Umbilical cord (tissue), 2 donors: ENCODE results near the gene PPIA. TPM values are rescaled to one million over a fixed set of nuclear protein-coding genes. Genes with fewer than 3 reads are reported as not detected.
"Not testable (repeated sequence)": the region's sequence is repeated elsewhere in the genome, so short reads cannot be mapped to it uniquely, and the experiment has no call there.

ENCODE experiments used
- DNase-seq: peaks from one replicate; pipeline ENCODE4 v3.0.0-alpha.2; 2015; ENCODE audit warnings: low spot score
- total RNA-seq: library from RNA; depleted of rRNA; stranded (reverse); fragments of >200 nt; gene quantifications from one replicate; pipeline ENCODE4 v1.2.3, GENCODE V29; 2014; ENCODE audit warnings: low replicate concordance; ENCODE audit not compliant: insufficient read depth

The PPIA gene
- total RNA-seq, 1 donor from 2014 or later = 1,749 TPM

DNA sequence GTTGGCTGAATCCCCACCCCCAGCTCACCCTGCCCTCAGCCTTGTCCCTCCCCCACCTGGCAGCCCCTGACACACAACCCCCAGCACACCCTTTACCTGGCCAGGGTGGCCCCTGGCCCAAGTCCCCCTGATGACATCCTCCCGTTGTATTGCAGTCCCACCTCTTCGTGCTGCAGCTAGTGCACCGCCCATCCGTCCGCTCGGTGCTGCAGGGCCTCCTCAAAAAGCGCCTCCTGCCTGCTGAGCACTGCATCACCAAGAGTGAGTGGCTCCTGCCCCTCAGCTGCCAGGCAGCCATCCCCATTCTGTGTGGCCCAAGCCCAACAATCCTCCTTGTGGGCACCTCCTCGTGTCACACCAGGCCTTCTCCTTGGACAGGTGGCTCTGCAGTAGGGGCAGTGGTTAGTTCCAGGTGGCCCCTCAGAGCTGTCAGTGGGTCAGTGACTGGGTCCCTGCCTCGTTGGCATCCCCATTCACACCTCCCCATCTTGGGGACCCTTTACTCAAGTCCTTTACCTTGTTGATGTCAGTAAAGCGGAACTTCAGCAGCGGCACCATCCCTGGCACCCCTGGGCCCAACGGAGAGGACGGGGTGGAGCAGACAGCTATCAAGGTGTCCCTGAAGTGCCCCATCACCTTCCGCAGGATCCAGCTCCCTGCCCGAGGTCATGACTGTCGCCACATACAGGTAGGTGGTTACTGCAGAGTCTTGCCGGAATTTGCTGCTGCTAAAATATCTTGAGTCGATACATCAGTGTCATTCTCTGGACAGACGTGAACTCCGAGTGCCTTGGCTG lies 33.6 kb upstream of the PPIA start:
- no peak for DNase-seq

DNA sequence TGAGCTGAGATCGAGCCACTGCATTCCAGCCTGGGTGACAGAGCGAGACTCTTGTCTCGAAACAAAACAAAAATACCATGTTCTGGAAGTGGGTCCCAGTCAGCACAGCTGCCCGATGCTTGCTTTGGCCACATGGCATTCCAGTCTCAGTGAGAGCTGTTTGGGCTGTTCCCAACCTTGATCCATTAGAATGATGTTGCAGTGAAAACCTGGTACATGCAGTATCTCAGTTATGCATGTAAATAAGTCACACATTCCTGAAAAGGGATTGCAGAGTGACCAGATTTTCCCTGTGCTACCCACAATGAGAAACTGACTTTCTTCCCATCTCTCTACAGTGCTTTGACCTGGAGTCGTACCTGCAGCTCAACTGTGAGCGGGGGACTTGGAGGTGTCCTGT lies 32.4 kb upstream of the PPIA start:
- DNase-seq = no peak

DNA sequence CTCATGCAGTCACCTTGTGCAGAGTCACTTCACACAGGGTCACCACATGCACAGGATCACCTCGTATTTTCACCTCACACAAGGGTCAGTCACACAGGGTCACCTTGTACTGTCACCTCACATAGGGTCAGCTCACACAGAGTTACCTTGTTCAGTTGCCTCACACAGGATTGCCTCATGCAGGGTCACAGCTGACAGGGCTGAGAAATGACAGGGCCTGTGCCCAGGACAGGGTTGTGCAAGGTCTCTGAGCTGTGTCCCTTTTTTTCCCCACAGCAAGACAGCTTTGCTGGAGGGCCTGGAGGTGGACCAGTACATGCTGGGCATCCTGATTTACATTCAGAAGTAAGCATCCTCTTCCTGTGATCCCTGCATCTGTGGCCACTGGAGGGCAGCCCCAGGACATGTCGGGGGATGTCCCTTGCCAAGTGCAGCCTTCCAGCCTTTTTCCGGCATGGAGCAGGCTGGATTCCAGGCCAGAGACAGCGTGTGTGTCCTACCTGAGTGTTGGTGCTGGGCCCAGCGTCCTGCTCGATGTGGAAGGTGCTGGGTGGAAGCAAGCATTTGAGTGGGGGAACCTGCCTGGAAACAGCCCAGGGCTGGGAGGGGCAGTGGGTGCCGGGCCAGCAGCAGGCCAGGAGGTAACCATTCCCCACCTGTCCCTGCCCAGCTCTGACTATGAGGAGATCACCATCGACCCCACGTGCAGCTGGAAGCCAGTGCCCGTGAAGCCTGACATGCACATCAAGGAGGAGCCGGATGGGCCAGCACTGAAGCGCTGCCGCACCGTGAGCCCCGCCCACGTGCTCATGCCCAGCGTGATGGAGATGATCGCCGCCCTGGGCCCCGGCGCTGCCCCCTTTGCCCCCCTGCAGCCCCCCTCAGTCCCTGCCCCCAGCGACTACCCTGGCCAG lies 31.6 kb upstream of the PPIA start:
- DNase-seq = no peak

DNA sequence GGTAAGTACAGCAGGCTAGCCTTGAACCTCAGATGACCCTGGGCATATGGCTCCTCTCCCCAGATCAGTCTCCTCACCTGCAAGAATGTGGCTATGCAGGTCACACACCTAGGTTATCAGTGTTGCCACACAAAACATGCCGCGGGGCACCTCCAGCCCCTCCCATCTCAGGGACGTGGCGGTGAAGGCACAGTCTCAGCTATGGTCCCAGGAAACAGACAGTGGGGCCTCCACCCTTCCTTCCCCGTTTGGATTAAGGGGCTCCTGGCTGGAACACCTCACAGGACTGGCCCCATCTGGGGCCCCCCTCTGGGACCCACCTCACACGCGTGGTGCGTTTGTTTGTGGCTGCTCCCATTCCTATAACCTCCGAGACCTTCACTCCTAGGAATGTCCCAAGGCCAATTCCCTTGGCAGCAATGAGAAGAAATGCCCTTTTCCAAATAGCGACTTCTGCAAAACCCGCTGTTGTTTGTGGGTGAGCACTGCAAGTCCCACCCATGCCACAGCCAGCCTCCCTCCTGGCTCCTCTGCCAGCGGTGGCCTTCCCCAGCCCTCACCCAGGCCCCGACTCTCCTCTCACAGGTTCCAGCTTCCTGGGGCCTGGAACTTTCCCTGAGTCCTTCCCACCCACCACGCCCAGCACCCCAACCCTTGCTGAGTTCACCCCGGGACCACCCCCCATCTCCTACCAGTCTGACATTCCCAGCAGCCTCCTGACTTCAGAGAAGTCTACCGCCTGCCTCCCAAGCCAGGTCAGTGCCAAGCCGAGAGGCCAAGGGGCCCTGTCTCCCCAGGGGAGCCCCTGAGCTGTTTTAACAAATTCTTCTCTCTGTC lies 30.7 kb upstream of the PPIA start:
- DNase-seq = no peak

DNA sequence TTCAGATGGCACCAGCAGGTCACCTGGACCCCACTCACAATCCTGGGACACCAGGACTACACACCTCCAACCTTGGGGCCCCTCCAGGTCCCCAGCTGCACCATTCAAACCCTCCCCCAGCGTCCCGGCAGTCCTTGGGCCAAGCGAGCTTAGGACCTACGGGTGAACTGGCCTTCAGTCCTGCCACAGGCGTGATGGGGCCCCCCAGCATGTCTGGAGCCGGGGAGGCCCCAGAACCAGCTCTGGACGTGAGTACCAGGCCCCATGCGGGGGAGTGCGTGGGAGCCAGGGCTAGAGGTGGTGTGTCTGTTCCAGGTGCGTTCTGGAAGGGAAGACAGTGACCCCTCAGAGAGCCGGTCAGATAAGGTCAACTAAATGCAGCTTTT lies 30.1 kb upstream of the PPIA start:
- no peak for DNase-seq

DNA sequence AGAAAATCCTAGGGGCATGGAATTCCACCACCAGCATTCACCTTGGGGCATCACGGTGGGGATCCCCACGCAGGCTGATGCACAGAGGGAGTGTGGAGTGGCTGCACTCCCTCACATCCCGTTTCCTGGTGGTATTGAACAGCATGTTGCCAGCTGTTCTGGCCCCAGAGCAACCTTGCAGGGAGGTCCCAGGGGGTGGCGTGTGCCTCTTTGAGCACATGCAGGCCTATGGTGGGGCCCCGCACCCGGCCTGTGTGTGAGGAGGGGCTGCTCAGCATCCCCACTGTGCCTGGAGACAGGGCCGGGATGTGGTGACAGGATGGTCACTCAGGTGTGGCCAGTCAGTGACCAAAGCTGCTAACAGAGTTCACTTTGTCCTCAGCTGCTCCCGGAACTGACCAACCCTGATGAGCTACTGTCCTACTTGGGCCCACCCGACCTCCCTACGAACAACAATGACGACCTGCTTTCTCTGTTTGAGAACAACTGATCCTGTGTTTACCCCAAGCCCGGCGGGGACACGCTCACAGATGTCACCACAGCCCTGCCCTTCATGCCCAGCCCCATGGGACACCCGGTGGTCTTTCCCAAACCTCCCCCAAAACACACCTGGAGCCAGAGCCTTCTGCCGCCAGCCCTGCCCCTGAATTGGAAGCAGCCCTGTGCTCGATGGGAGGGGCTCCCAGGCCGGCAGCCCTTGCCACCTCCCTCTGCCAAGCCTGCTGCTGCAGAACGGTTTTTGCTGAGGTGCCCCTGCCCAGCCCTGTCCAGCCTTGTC lies 29.2 kb upstream of the PPIA start:
- DNase-seq = no peak

DNA sequence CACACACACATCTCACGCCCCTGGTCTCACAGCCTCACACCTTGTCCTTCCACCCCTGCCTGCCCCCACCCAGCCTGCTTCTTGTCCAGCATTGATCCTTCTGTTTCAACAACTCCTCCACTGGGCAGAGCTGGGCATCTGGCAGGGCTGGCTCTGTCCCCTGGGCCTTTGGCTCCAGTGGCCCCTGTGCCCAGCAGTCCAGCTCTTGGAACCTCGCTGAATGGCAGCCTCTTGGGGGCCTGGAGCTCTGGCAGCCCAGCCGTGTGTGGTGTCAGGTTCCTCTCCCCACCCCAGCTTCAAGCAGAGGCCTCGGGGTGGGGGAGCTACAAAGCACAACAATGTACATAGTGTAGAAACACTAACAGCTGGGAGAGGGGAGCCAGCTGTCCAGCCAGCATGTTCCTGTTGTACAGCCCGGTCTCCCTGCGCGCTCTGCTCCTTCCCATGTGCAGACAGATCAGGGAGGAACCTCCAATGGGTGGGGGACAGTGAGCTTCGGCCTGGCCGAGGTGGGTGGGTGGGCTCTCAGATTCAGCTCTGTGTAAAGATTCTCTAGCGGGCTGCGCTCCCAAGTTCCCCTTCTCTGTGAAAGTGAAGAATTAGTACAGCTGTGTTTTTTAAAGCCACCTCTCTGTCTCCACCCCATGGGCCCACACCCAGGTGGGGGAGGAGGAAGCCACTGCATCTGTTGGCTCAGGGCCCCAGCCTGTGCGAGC lies 28.4 kb upstream of the PPIA start:
- DNase-seq = peak; percentile 83

DNA sequence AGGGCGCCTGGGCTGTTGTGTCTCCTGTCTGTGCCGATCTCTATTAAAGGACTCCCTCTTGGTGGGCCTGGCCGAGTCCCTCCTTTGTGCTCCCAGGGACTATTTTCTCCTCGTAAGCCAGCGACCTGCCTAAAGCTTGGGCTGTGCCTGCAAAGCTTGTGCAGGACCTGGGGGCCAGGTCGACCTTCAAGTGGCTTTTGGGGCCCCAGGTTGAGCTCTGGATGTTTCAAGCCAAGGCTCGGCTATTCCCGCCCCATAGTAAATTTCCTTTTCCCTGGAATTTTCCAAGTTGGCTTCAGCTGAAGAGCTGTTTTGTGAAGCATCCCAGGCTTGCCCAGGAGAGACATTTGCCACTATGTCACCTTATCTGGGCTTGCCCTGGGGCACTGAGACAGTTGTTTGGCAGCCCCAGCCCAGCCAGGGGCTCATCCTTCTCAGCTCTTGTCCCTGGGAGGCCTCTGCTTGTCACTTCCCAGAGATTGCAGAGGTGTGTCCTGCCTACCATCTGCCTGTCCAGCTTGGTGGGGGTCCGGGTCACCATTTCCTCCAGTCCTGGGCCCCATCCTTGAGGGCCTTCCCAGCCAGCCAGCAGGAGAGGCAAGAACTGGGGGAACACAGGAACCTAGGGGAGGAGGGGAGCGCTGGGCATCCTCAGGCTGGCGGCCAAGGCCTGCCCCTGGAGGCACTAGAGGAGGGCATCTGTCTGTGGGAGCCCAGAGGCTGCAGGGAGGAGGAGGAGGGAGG lies 27.7 kb upstream of the PPIA start:
- DNase-seq = no peak

DNA sequence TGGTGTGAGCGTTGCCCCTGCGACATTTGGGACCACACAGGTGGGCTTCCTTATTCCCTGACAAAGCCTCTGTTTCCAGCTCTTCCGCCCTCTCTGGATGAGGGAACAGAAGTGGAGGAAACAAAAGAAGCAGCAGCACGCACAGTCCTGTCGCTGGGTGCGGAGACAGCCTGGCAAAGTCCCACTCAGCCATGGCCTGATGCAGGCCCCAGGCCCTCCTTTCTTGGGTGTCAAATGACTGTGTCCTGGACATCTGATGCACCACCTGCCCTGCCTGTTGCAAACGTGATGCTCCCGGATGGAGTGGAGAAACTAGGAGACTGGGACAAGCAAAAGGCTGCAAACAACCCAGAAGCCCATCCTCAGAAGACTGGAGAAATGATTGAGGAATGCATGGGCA lies 27.1 kb upstream of the PPIA start:
- DNase-seq = no peak

DNA sequence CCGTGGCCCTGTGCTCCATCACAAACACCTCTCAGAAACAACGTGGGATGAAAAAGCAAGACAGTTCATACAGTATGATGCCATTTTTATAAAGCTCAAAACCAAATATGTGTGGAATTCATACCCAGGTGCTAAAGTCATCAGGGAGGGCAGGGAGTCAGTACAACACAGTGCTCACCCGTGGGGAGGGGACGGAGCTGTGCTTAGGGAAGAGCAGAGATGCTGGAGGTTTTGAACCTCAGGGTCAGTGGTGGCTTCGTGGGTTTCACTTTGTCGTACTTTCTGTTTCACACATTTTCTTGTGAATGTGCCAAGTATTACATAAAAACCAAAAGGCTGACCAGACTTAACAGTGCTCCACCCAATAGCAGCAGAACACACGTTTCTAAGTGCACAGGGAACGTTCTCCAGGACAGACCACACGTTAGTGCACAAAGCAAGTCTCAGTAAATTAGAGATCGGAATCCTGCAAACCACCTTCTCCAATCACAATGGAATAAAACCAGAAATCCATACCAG lies 26.6 kb upstream of the PPIA start:
- peak; percentile 50 for DNase-seq

DNA sequence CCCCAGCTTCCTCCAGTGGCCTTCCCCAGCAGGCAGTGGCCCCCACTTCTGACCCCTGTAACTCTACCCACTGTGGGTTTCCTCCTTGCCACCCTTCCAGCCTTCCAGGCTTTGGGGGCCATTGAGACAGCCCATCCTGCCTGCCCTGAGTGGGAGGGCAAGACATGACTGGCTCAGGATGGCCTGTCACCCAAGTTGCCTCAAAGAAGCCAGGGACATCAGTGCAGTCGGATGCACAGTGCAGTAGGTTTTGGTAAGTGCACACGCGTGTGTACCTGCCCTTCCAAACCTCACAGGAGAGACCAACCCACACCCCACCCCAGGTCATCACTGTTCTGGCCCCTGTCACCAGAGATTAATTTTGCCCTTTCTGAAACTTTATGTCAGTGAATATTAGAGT lies 25.1 kb upstream of the PPIA start:
- DNase-seq = no peak

DNA sequence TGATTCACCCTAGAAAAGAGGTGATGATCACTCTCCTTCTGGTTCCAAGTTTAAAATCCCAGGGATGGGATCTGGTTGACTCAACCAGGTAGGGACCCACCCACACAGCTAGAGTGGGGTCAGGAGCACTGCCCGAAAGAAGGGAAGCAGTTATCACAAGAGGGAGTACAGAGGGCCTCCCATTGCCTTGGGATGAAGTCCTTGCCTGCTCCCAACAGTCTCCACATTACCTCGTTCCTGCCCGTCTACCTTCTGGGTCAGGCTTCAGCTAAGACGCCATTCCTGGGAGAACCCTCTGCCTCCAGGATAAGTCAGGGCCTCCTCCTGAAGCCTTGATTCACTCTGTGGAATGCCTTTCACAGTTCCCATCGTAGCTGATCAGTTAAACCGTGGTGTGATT lies 24.0 kb upstream of the PPIA start:
- DNase-seq = no peak

DNA sequence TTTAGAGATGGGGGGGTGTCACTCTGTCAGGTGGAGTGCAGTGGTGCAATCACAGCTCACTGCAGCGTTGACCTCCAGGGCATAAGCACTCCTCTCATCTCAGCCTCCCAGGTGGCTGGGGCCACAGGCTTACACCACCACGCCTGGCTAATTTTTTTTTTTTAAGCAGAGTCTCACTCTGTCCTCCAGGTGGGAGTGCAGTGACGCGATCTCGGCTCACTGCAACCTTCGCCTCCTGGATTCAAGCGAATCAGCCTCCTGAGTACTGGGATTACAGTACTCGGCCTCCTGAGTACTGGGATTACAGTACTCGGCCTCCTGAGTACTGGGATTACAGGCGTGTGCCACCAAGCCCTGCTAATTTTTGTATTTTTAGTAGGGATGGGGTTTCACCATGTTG lies 23.6 kb upstream of the PPIA start:
- DNase-seq = no peak

DNA sequence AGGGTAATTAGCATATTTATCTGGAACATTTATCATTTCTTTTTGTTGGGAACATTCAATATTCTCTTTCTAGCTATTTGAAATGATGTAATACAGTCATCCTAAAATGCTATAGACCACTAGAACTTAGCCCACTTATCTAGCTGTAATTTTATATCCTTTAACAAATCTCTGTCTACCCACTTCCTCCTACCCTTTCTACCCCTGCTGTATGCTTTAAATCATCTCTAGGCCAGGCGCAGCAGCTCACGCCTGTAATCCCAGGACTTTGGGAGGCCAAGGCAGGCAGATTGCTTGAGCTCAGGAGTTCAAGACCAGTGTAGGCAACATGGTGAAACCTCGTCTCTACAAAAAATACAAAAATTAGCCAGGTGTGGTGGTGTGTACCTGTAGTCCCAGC lies 22.0 kb upstream of the PPIA start:
- DNase-seq = not testable (repeated sequence)

DNA sequence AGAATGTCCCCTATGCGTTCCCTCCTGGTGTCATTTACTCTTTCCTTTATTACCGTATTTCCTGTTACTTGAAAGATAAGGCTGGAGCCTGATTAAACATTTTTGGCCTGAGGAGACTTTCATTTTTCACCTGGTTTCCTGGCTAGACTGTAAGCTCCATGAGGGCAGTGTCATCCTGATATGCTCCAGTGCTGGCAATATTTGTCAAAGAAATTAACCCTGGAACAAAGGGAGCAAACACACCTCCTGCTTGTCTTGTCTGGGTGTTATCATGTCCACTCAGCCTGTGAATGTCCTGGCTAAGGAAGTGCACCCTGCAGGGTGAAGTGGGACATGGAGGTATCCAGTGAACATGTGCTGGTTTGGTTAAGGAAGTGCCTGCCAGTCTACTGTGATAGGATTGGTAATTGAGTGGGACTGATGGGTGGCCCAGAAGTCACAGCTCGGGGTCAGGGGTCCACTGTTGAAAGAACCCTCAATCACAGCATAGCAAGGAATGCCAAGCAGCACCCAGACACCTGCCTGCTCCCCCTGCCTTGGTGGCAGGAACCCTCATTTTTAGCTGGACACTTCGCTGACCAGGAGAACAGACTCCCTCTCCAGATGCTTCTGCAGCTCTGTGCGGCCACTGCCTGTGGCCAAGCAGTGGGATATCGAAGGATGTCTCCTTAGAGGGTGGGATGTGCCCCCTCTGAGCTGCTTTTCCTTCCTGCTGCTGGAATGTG lies 20.9 kb upstream of the PPIA start:
- DNase-seq = no peak

DNA sequence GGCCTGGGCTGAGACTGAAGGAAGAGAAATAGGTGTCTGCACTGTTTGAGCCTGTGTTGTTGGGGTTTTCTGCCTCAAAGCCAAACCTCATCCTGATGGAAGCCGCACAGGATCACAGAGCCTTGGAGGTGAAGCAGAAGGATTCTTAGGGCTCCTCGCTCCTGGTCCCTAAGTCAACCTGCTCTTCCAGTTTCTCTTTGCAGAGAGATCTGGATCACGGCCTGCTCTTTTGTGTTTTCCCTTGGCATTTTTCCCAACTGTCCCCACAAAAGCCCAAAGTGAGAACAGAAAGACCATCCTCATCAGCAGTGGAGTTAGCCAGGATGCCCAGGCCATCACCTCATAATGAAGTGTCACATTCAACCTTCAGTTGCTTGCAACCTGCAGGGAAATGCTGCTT lies 20.3 kb upstream of the PPIA start:
- no peak for DNase-seq

DNA sequence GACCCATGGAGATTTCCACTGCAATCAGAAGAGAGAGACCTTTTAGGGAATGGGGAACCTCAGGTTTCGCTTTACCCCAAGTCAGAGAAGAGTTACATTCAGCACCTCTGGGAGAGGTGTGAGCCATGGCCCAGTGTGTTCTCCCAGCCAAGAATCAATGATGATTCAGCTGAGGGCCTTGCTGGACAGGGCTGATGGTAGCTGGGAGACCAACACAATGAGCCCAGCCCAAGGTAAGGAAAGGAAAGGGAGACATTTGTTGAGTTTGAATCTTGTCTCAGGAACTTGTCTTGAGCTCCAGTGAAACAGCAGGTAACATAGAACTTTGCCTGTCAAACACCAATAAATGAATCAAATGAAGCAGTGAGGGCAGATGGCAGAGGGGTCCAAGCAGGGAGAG lies 14.0 kb upstream of the PPIA start:
- DNase-seq = no peak

DNA sequence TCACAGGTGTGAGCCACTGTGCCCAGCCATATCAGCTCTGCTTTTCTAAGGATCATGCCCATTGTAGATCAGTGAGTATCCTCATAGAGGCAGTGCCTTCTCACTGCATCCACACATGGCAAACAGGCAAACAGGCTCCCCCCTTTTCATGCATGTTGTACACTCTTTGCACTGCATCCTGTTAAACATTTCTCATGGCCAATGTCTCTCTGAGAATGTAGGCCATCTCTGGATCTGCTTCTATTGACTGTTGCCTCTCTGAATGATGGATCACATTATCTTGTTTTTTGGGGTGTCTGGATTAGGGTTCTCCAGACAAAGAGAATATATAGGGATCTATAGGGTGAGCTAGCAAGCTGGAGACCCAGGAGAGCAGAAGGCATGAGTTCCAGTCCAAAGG lies 13.1 kb upstream of the PPIA start:
- no peak for DNase-seq

DNA sequence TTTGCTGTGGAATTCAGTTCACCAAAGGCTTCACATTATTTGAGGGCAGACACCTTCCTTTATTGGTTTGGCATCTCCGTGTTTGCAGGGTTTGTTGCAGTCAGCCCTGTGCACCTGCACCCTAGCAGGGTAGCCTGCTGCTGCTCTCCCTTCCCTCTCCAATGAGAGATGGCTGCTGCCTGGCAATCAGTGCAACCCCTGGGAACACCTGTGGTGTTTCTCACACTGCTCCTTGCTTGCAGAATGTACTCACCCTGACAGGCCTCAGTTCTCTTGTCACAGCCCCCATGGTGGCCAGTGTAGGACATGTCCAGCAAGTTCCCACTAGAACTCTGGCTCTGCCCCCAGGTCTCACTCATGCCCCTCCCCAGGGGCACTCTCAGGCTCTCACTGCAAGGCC lies 12.1 kb upstream of the PPIA start:
- no peak for DNase-seq
